K562 (cell line): ENCODE results near the gene SLC29A2. TPM values are rescaled to one million over a fixed set of nuclear protein-coding genes. Genes with fewer than 3 reads are reported as not detected.
A peak's percentile ranks its signal among the peaks of the same experiment; 100 is the strongest.

ENCODE experiments used
- ATF7 ChIP-seq: fragments of 450-650 bp; IDR thresholded peaks from 2 replicates; pipeline ENCODE4 v1.7.1; 2014; ENCODE audit warnings: mild to moderate bottlenecking, moderate library complexity
- C11orf30 ChIP-seq: fragments of 450-650 bp; IDR thresholded peaks from 2 replicates; pipeline ENCODE4 v1.6.1; 2016; ENCODE audit warnings: low read depth, mild to moderate bottlenecking
- CBX3 ChIP-seq, 2 experiments: IDR thresholded peaks; 1 replicate in 1 of 2; 2 replicates in 1 of 2; pipeline ENCODE4 v1.6.1; 2012; ENCODE audit warnings: inconsistent platforms in 2 of 2, low read length in 2 of 2, borderline replicate concordance in 1 of 2, control low read depth in 1 of 2
- GABPB1 ChIP-seq: sonication (generic); formaldehyde crosslinking; IDR thresholded peaks from 2 replicates; pipeline ENCODE4 v1.8.0; 2022; ENCODE audit warnings: mild to moderate bottlenecking, missing genetic modification reagents
- LCOR ChIP-seq: sonication (generic); formaldehyde crosslinking; IDR thresholded peaks from 2 replicates; pipeline ENCODE4 v1.8.0; 2022; ENCODE audit warnings: mild to moderate bottlenecking, missing genetic modification reagents
- RBM14 ChIP-seq: fragments of 200-400 bp; formaldehyde crosslinking; IDR thresholded peaks from 2 replicates; pipeline ENCODE4 v1.6.1; 2018; ENCODE audit warnings: low read depth, mild to moderate bottlenecking, low read length, moderate library complexity, borderline replicate concordance; ENCODE audit not compliant: insufficient read depth
- SMAD4 ChIP-seq: fragments of 250-450 bp; sonication (Bioruptor Pico); conservative IDR thresholded peaks from 2 replicates; pipeline ENCODE4 v1.8.0; 2021; ENCODE audit warnings: inconsistent platforms, mild to moderate bottlenecking, moderate library complexity
- SMARCC2 ChIP-seq: fragments of 450-650 bp; IDR thresholded peaks from 2 replicates; pipeline ENCODE4 v1.6.1; 2017; ENCODE audit warnings: antibody characterized with exemption, moderate library complexity, mild to moderate bottlenecking, low read depth
- SOX6 ChIP-seq: fragments of 450-650 bp; IDR thresholded peaks from 2 replicates; pipeline ENCODE4 v1.6.1; 2014; ENCODE audit warnings: mild to moderate bottlenecking
- TAF1 ChIP-seq: IDR thresholded peaks from 2 replicates; pipeline ENCODE4 v1.6.1; 2011; ENCODE audit warnings: mild to moderate bottlenecking, low read length, moderate library complexity; ENCODE audit not compliant: insufficient read depth, control insufficient read depth, severe bottlenecking; ENCODE audit errors: extremely low read depth
- YBX1 ChIP-seq: fragments of 450-650 bp; IDR thresholded peaks from 2 replicates; pipeline ENCODE4 v1.7.1; 2016; ENCODE audit warnings: mild to moderate bottlenecking
- ZEB2 ChIP-seq: fragments of 450-650 bp; IDR thresholded peaks from 2 replicates; pipeline ENCODE4 v1.6.1; 2016
- ZKSCAN1 ChIP-seq: fragments of 150-350 bp; IDR thresholded peaks from 2 replicates; pipeline ENCODE4 v1.6.1; 2016; ENCODE audit warnings: low read depth, low read length
- ZNF175 ChIP-seq: fragments of 200-800 bp; sonication (Bioruptor generic); IDR thresholded peaks from 2 replicates; pipeline ENCODE4 v1.6.1; 2016; ENCODE audit warnings: low read depth, mild to moderate bottlenecking, missing genetic modification characterization, missing compliant biosample characterization
- ZNF23 ChIP-seq: fragments of 250-450 bp; sonication (Bioruptor Pico); IDR thresholded peaks from 2 replicates; pipeline ENCODE4 v1.4.0; 2020; ENCODE audit warnings: mild to moderate bottlenecking
- polyA plus RNA-seq, 8 experiments: library from polyadenylated mRNA; depleted of rRNA in 4 of 8; stranded (reverse) in 5 of 8; unstranded in 3 of 8; fragments of >200 nt; fragmentation: Nextera tagmentation in 2 of 8; fragmentation: Illumina TruSeq in 1 of 8; extraction: Ambion mirVana in 2 of 8; extraction: Trizol in 1 of 8; gene quantifications; 2 replicates each; pipeline versions ENCODE4 v1.2.1 to v1.2.3, GENCODE V29; 2011 to 2014; ENCODE audit warnings: inconsistent platforms in 1 of 8, missing spikeins in 1 of 8
- total RNA-seq, 7 experiments: library from RNA; depleted of rRNA in 6 of 7; stranded (reverse); fragments of >200 nt in 6 of 7; fragmentation: Illumina TruSeq in 2 of 7; extraction: Trizol in 2 of 7; gene quantifications; 2 replicates each; pipeline versions ENCODE4 v1.2.1 to v1.2.3, GENCODE V29; 2011 to 2021; ENCODE audit warnings: low replicate concordance in 1 of 7
- TF ChIP-seq, protein P1 (sequence below): fragments of 250-450 bp; sonication (Bioruptor Pico); IDR thresholded peaks from 2 replicates; pipeline ENCODE4 v1.8.0; 2021; ENCODE audit warnings: moderate library complexity, mild to moderate bottlenecking, inconsistent platforms
- TF ChIP-seq, protein P2 (sequence below): fragments of 450-650 bp; IDR thresholded peaks from one replicate; pipeline ENCODE4 v1.6.1; 2018; ENCODE audit warnings: mild to moderate bottlenecking, moderate library complexity; ENCODE audit not compliant: partially characterized antibody
- TF ChIP-seq, protein P3 (sequence below): fragments of 250-450 bp; sonication (Bioruptor Pico); IDR thresholded peaks from 2 replicates; pipeline ENCODE4 v1.8.0; 2022; ENCODE audit warnings: moderate library complexity, mild to moderate bottlenecking, inconsistent platforms
- TF ChIP-seq, protein P4 (sequence below): fragments of 200-800 bp; sonication (Bioruptor generic); IDR thresholded peaks from 2 replicates; pipeline ENCODE4 v1.6.1; 2017; ENCODE audit warnings: missing genetic modification characterization, missing compliant biosample characterization
- TF ChIP-seq, protein P5 (sequence below): sonication (generic); formaldehyde crosslinking; IDR thresholded peaks from 2 replicates; pipeline ENCODE4 v1.8.1; 2023; ENCODE audit warnings: mild to moderate bottlenecking, missing genetic modification reagents

SLC29A2 gene
- total and polyA plus RNA-seq, 9 of the 15 experiments (the other 6 are each of a cell fraction or from before 2014, with no cell fraction given) = 2.4 to 48.6 (median 14.2) TPM

DNA sequence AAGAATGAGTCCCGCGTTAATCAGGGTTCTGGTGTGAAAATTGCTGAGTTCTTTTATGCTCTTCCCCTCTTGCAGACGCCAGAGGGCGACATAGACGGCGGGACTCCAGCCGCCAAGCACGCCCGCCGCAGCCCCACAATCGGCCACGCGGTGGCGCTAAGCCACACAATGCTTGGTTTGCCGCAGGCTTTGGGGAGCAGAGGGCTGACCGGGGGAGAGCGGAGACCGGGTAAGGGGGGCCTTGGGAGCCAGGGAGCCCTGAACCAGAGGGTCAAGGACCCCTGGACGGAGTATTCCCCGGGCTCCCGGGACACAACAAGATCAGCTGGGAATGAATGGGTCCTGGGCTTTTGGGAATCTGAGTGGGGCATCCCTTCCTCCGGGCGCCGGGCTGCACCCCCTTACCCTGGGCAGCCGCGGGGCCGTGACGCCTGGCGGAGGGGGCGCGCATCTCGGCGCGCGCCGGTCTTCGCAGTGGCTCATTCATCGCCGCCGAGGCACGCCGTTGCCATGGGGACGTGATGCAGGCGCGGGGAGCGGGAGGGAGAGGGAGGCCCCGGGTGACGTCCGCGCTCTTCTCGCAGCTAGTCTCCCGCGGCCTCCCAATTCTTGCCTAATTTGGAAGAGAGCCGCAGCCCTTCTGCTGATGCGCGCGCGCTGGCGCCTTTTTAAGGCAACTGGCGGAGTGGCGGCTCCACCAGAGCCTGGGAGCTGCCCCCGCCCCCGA is 37.1 kb upstream of the SLC29A2 start (continued):
- TF ChIP-seq, protein P1, sequence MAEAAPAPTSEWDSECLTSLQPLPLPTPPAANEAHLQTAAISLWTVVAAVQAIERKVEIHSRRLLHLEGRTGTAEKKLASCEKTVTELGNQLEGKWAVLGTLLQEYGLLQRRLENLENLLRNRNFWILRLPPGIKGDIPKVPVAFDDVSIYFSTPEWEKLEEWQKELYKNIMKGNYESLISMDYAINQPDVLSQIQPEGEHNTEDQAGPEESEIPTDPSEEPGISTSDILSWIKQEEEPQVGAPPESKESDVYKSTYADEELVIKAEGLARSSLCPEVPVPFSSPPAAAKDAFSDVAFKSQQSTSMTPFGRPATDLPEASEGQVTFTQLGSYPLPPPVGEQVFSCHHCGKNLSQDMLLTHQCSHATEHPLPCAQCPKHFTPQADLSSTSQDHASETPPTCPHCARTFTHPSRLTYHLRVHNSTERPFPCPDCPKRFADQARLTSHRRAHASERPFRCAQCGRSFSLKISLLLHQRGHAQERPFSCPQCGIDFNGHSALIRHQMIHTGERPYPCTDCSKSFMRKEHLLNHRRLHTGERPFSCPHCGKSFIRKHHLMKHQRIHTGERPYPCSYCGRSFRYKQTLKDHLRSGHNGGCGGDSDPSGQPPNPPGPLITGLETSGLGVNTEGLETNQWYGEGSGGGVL (CRISPR knock-in tag) = no peak
- TF ChIP-seq ZNF23 (CRISPR knock-in tag) (no peak), SMARCC2 (no peak), CBX3 (IDR thresholded peaks at IDR 0.05; ENCODE audit: borderline replicate concordance in 1 of 2, low read length in 2 of 2) (0 out of 3 replicates have a peak, but pooled peaks of 1 of the 2 experiments have one; percentile 23), SMAD4 (0 out of 2 replicates have a peak, but pooled peaks have one; percentile 40), GABPB1 (CRISPR knock-in tag) (peak; percentile 75), ATF7 (peak; percentile 35; the same call in 1 of the 2 replicates), YBX1 (no peak), RBM14 (no peak), C11orf30 (peak; percentile 50; the same call in 1 of the 2 replicates), LCOR (CRISPR knock-in tag) (peak; percentile 89), ZNF175 (CRISPR knock-in tag) (no peak), TAF1 (no peak), ZKSCAN1 (no peak), ZEB2 (no peak), SOX6 (0 out of 2 replicates have a peak, but pooled peaks have one; percentile 32)
- TF ChIP-seq, protein P2, sequence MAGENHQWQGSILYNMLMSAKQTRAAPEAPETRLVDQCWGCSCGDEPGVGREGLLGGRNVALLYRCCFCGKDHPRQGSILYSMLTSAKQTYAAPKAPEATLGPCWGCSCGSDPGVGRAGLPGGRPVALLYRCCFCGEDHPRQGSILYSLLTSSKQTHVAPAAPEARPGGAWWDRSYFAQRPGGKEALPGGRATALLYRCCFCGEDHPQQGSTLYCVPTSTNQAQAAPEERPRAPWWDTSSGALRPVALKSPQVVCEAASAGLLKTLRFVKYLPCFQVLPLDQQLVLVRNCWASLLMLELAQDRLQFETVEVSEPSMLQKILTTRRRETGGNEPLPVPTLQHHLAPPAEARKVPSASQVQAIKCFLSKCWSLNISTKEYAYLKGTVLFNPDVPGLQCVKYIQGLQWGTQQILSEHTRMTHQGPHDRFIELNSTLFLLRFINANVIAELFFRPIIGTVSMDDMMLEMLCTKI = no peak
- TF ChIP-seq, protein P3, sequence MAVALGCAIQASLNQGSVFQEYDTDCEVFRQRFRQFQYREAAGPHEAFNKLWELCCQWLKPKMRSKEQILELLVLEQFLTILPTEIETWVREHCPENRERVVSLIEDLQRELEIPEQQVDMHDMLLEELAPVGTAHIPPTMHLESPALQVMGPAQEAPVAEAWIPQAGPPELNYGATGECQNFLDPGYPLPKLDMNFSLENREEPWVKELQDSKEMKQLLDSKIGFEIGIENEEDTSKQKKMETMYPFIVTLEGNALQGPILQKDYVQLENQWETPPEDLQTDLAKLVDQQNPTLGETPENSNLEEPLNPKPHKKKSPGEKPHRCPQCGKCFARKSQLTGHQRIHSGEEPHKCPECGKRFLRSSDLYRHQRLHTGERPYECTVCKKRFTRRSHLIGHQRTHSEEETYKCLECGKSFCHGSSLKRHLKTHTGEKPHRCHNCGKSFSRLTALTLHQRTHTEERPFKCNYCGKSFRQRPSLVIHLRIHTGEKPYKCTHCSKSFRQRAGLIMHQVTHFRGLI (CRISPR knock-in tag) = no peak
- TF ChIP-seq, protein P4, sequence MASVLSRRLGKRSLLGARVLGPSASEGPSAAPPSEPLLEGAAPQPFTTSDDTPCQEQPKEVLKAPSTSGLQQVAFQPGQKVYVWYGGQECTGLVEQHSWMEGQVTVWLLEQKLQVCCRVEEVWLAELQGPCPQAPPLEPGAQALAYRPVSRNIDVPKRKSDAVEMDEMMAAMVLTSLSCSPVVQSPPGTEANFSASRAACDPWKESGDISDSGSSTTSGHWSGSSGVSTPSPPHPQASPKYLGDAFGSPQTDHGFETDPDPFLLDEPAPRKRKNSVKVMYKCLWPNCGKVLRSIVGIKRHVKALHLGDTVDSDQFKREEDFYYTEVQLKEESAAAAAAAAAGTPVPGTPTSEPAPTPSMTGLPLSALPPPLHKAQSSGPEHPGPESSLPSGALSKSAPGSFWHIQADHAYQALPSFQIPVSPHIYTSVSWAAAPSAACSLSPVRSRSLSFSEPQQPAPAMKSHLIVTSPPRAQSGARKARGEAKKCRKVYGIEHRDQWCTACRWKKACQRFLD = peak; percentile 30; the same call in 1 of the 2 replicates
- TF ChIP-seq, protein P5, sequence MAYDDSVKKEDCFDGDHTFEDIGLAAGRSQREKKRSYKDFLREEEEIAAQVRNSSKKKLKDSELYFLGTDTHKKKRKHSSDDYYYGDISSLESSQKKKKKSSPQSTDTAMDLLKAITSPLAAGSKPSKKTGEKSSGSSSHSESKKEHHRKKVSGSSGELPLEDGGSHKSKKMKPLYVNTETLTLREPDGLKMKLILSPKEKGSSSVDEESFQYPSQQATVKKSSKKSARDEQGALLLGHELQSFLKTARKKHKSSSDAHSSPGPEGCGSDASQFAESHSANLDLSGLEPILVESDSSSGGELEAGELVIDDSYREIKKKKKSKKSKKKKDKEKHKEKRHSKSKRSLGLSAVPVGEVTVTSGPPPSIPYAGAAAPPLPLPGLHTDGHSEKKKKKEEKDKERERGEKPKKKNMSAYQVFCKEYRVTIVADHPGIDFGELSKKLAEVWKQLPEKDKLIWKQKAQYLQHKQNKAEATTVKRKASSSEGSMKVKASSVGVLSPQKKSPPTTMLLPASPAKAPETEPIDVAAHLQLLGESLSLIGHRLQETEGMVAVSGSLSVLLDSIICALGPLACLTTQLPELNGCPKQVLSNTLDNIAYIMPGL (CRISPR knock-in tag) = peak; percentile 71; the same call in 1 of the 2 replicates
